Right forelimb (tissue), 1 donor: ENCODE results near the gene FBXL17.
A peak's percentile ranks its signal among the peaks of the same experiment; 100 is the strongest.
"Not testable (repeated sequence)": the region's sequence is repeated elsewhere in the genome, so short reads cannot be mapped to it uniquely, and the experiment has no call there.

Experiments
- DNase-seq: peaks from one replicate; pipeline ENCODE4 v3.0.0-alpha.2; 2018

Gene FBXL17

GRCh38 chr5:108381954-108382783, at the start of gene FBXL17:
Gene FBXL17, minus strand, starts transcription at chr5:108382098.
- peak; percentile 94 for DNase-seq

DNA sequence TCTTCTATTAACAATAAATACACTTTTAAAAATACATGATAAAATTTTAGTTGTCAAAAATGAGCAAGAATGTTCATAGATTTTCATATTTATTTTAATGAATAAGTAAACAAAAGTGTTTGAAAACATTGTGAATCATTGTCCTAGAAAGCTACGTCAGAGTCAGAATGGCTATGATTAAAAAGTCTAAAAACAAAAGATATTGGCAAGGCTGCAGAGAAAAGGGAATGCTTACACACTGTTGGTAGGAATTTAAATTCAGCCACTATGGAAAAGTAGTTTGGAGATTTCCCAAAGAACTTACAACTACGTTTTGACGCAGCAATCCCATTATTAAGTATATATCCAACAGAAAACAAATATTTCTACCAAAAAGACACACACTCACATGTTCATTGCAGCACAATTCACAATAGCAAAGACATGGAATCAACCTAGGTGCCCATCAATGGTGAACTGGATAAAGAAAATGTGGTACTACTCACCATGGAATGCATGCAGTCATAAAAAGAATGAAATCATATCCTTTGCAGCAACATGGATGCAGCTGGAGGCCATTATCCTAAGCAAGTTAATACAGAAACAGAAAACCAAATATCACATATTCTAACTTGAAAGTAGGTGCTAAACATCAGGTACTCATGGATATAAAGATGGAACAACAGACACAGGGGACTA, 49.2 kb upstream of the FBXL17 start:
- no peak for DNase-seq

DNA sequence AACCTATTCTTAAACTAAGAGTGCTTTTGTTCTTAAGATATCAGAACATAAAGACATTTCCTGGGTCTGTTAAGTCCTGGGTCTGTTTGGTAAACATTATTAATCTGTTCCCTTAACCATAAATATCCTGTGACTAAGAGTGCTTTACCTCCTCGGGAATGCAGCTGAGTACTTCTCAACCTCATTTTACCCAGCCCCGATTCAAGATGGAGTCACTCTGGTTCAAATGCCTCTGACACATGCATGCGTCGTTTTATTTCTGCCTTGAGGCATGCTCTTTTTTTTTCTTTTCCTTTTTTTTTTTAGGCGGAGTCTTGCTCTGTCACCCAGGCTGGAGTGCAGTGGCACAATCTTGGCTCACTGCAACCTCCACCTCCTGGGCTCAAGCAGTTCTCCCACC, 39.8 kb upstream of the FBXL17 start:
- DNase-seq, result no peak

DNA sequence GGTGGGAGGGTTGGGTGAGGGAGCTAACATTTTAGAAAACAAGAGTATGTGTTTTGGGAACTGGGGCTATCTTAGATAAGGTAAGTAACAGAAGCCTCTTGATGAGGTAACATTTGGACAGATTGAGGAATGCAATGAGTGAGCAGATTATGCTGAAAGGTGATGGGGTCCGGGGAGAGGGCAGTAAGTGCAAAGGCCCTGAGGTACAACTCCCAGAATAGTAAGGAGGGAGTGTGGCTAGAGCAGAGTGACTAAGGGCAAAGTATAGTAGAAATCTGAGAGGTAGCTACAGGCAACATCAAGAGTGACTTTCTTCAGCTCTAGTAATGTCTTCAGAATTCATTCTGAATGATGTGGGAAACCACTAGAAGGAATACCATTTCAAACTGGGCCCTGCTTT, 38.9 kb upstream of the FBXL17 start:
- no peak for DNase-seq

DNA sequence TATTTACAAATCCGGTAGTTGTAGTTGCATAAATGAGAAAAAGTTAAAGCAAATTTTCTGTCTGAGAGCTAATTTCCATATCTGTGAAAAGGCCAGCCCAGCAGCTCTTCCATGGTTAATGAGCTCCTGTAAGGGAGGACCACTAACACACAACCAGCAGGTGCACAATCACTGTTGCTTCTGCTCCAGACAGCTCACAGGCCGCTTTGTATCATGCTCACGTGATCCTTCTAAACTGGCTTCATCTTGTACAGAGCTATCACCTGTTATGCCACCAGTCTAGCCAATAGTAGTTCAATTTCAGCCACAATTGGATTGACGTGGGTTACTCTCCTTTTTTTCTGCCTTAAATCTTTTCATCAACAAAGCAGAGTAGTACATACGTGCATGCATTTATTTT, 38.3 kb upstream of the FBXL17 start:
- DNase-seq, result no peak

GRCh38 chr5:108418197-108418596, 36.3 kb upstream of the FBXL17 start:
- DNase-seq, result no peak

- no peak for DNase-seq
These were observed 35.3 kb upstream of the FBXL17 start for GRCh38 chr5:108417166-108417670.

DNA sequence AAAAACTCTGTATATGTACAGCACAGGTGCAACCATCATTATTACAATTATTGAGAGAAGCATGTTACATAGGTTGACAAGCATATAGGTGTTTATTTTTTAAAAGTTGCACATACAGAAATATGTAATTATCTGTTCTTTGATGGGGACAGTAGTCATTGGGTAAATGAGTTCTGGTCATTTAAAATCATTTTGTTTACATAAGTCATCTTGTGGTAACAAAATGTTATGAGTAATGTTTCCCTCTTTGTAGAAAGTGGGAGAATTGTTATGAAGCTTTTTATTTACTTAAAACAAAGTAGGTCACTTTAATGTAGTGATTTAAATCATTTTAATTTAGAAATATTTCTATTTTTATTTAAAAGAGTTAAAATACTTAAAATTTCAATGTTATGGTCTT, 33.8 kb upstream of the FBXL17 start:
- no peak for DNase-seq

DNA sequence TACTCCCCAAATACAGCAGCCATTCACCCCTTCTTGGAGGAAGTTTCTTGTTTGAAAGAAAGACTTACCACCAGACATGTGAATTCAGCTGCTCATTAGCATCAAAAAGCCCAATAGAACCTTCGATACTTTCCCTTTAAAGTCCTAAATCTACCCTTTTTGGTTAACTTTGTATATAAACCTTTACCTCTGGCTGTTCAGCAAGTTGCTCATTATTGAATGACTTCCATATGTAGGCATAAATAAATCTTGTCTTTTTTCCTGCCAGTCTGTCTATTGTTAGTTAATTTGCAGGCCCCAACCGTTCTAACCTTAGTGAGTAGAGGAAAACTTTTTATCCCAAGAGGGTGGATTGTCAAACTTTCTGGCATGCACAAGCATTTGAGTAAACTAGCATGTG, 27.9 kb upstream of the FBXL17 start:
- DNase-seq, result no peak

DNA sequence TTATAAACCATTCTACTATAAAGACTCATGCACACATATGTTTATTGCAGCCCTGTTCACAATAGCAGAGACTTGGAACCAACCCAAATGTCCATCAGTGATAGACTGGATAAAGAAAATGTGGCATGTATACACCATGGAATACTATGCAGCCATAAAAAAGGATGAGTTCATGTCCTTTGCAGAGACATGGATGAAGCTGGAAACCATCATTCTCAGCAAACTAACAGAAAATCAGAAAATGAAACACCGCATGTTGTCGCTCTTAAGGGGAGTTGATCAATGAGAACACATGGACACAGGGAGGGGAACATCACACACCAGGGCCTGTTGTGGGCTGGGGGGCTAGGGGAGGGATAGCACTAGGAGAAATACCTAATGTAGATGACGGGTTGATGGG, 23.3 kb upstream of the FBXL17 start:
- DNase-seq, result not testable (repeated sequence)

GRCh38 chr5:108398964-108399363, 17.1 kb upstream of the FBXL17 start:
- no peak for DNase-seq

GRCh38 chr5:108396837-108397236, 14.9 kb upstream of the FBXL17 start:
- DNase-seq, result not testable (repeated sequence)

DNA sequence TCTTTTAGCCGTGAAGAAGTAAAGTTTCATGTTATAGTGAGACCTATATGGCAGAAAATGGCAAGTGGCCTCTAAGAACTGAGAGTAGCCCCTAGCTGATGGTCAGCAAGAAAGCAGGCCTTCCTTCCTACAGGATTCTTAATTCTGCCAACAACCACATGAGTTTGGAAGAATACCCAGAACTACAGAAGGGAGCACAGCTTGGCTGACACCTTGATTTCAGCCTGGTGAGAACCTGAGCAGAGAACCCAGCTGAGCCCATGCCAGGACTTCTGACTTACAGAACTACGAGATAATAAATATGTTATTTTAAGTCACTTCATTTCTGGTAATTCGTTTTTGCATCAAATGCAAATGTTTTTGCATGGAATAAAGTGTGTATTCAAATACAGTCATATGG, 5.9 kb upstream of the FBXL17 start:
- DNase-seq, result no peak

DNA sequence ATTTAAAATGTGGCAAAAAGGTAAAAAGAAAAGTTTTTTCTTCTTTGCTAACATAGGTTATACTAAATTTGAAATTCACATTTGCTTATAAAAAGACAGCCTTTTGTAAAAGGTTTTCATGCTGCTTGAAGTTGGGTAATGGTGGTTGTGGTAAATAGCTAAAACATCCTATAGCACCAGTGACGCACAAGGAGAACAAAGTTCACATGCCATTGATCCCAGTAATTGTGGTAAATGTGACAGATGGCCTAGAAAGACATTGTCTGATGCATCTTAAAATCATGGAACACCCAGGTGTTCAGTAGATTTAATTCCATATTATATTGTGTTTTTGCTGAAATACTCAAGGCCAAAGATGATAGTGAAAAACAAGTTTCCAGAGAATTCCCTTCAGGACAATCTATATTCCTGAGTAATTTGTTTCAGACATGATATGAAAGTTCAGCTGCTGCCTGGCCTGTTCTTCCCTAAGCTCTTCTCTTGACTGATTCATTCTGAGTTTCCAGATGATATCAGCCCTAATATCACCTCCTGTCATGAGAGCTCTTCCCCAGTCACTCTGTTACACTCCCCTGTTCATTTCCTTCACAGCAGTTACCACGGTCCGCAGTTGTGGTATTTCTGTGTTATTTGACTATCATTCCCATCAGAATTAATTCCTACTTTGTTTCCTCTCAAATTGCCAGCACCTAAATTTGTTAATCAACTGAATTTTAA, 4.6 kb upstream of the FBXL17 start:
- no peak for DNase-seq

- no peak for DNase-seq
These were observed 2.8 kb upstream of the FBXL17 start for GRCh38 chr5:108384741-108385140.

- no peak for DNase-seq
These were observed 959 bp upstream of the FBXL17 start for GRCh38 chr5:108382784-108383330.

- DNase-seq, result peak; percentile 91
These were observed 446 bp downstream of the FBXL17 start for GRCh38 chr5:108381350-108381953.

DNA sequence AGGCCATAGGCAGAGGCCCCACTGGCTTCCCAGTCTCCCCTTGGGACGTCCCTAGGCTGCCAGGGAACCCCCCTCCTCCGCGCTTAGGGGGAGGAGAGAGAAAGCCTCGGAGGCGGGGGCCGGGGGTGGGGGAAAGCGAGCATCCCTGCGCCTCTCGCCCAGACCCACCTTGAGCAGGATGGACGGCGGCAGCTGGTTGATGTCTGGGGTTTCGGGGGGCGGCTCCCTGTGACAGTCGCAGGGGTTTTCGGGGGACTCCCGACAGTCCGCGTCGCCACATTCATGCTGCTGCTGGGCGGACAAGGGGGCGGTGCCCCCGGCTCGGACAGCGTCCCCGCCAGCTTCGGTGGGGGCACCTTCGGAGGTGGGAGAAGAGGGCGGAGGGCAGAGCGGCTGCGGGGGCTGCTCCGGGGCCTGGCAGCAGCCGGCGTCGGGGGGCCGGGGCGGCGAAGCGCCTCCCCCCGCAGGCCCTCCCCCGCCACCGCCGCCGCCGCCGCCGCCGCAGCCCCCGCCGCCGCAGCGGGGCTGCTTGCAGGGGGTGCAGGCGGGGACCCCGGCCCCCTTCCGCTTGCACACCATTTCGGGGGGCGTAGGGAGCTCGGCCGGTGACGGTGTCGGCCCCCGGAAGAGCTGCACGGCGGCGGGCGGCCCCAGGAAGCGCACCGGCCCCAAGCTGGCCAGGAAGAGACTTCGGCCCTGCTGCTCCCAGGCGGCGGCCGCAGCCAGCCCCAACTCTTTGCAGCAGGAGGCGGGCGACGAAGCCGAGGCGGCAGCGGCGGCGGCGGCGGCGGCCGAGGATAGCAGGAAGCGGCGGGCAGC, 1.2 kb downstream of the FBXL17 start:
- peak; percentile 71 for DNase-seq

DNA sequence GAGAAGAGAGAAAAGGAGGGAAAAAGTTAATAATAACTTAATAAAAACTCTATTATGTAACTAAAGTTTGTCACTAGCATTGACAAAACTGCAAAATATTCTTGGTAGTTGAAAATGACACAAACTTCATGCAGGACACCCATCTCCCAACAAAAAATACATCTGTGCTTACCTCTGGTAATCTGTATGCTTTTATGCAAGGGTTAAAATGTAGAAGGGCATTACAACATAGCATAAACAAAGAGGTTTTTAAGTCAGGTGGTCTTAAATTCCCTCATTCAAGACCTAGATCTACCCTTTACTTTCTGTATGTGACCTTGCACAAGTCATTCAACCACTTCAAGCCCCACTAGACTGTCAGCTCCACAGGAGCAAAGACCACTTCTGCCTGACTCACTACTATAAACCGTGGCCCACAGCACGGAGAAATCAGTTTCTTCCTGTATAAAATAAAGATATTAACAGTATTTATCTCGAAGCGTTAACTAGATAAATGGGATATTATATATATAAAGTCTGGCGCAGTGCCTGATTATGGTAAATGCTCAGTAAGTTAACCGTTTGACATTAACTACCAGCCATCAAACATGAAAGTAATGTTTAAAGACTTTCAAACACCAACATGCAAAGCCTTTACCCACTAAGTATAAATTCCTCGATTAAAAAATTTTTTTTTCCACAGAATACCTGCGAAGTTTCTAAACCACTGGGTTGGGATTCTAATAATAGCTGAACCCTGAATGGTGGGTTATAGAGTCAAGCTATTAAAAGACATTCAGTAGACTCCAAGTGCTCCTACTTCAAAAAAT, 2.0 kb downstream of the FBXL17 start:
- DNase-seq, result no peak

GRCh38 chr5:108375768-108376167, 6.1 kb downstream of the FBXL17 start:
- DNase-seq, result no peak

GRCh38 chr5:108373426-108373825, 8.5 kb downstream of the FBXL17 start:
- DNase-seq, result no peak
